Upper lobe of left lung (tissue), 6 donors: ENCODE measurements around the gene MAPKBP1. TPM values are rescaled to one million over a fixed set of nuclear protein-coding genes. Genes with fewer than 3 reads are reported as not detected.

Experiments used
- ATAC-seq, 2 donors: fragments of 200-7000 bp; cut with Tn5 transposase; one replicate each; pipeline ENCODE4 v1.9.1; 2022; ENCODE audit warnings: mild to moderate bottlenecking in 2 of 2, moderate library complexity in 2 of 2; ENCODE audit not compliant: low FRiP score in 2 of 2
- DNase-seq, 2 donors: peaks; one replicate each; pipeline ENCODE4 v3.0.0-alpha.2; 2019 to 2020
- H3K27ac ChIP-seq, 4 donors: fragments of 200-600 bp; sonication (generic); one replicate each; pipeline ENCODE4 v1.5.1; 2016 to 2019
- H3K27me3 ChIP-seq, 4 donors: fragments of 200-600 bp; sonication (generic); one replicate each; pipeline ENCODE4 v1.5.1; 2017 to 2019
- H3K36me3 ChIP-seq, 4 donors: fragments of 200-600 bp; sonication (generic); one replicate each; pipeline ENCODE4 v1.5.1; 2016 to 2019
- H3K4me1 ChIP-seq, 4 donors: fragments of 200-600 bp; sonication (generic); one replicate each; pipeline ENCODE4 v1.5.1; 2018 to 2019
- H3K4me3 ChIP-seq, 4 donors: fragments of 200-600 bp; sonication (generic); one replicate each; pipeline ENCODE4 v1.5.1; 2017 to 2019; ENCODE audit warnings: mild to moderate bottlenecking in 2 of 4, moderate library complexity in 1 of 4
- H3K9me3 ChIP-seq, 4 donors: fragments of 200-600 bp; sonication (generic); one replicate each; pipeline ENCODE4 v1.5.1; 2018 to 2019
- EP300 ChIP-seq, 4 donors: sonication (generic); formaldehyde crosslinking; IDR thresholded peaks; one replicate each; pipeline ENCODE4 v1.5.1; 2017; ENCODE audit warnings: antibody characterized with exemption in 4 of 4, control low read depth in 2 of 4
- POLR2A ChIP-seq, 4 donors: fragments of 450-650 bp; IDR thresholded peaks; one replicate each; pipeline ENCODE4 v1.5.1; 2016 to 2017; ENCODE audit warnings: antibody characterized with exemption in 4 of 4, mild to moderate bottlenecking in 2 of 4
- POLR2AphosphoS5 ChIP-seq, 2 donors: sonication (generic); formaldehyde crosslinking; IDR thresholded peaks; one replicate each; pipeline ENCODE4 v1.5.1; 2017; ENCODE audit warnings: antibody characterized with exemption in 2 of 2
- WGBS, 2 donors: methylation state at CpG; one replicate each; pipeline ENCODE4 v1.1.5; 2017 to 2018; 5-methylcytosine and 5-hydroxymethylcytosine counted together
- total RNA-seq, 6 donors: library from RNA; depleted of rRNA in 4 of 6; stranded (reverse); fragments of >200 nt in 4 of 6; gene quantifications; one replicate each; pipeline versions ENCODE4 v1.1.0 to v1.2.1, GENCODE V29; 2016 to 2021
- TF ChIP-seq, protein P1 (sequence below), 6 experiments: fragments of 450-650 bp in 4 of 6; fragments of 200-600 bp in 2 of 6; sonication (generic) in 2 of 6; IDR thresholded peaks; one replicate each; pipeline ENCODE4 v1.5.1; 2016 to 2019; ENCODE audit warnings: antibody characterized with exemption in 6 of 6
- donor health status: DM: no; HTN: no; CAD: no; lungs with moderate emphysema.
- donor health status: DM: no; HTN: yes; CAD: no; lungs with severe emphysema.

The MAPKBP1 gene
- total RNA-seq, 6 donors from 2014 or later, result 12.8 to 83.8 (median 26.8) TPM

DNA sequence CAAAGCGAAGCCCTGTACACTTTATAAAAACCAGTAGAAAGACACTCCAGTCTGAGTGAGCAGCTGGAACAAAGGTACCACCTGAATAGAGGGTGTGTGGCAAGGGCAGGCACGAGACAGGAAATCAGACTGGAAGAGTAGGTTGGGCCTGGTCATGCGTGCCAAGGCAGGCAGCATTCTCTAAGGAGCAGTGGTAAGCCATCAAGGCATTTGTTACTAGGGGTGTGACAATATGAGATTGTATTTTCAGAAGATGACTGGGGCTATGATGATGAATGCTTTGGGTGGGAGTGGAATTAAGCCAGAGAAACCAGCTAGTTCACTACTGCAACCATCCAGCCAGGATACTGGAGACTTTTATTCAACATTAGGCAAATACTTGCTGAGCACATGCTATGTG is 58.6 kb downstream of the MAPKBP1 start:
- no peaks in the 10 kb centered on the region for H3K27me3 ChIP-seq
- no peak overlapping the region for H3K4me3 ChIP-seq
- no peaks in the 10 kb centered on the region for H3K9me3 ChIP-seq
- H3K4me1 ChIP-seq, result peaks cover 13 to 62% (median 26%) of the 10 kb centered on the region in 4 donors
- H3K36me3 ChIP-seq, result peaks cover 0 to 26% (median 18%) of the 10 kb centered on the region in 4 donors
- no peak overlapping the region for H3K27ac ChIP-seq
- ATAC-seq (no peak), DNase-seq (peak in 1 of 2 donors; percentile 78)
- WGBS, 2 donors, result 54 to 57% methylated on average over 3 of the region's 3 CpGs
- TF ChIP-seq, protein P1, sequence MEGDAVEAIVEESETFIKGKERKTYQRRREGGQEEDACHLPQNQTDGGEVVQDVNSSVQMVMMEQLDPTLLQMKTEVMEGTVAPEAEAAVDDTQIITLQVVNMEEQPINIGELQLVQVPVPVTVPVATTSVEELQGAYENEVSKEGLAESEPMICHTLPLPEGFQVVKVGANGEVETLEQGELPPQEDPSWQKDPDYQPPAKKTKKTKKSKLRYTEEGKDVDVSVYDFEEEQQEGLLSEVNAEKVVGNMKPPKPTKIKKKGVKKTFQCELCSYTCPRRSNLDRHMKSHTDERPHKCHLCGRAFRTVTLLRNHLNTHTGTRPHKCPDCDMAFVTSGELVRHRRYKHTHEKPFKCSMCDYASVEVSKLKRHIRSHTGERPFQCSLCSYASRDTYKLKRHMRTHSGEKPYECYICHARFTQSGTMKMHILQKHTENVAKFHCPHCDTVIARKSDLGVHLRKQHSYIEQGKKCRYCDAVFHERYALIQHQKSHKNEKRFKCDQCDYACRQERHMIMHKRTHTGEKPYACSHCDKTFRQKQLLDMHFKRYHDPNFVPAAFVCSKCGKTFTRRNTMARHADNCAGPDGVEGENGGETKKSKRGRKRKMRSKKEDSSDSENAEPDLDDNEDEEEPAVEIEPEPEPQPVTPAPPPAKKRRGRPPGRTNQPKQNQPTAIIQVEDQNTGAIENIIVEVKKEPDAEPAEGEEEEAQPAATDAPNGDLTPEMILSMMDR (IDR thresholded peaks at IDR 0.05), result no peak
- peak in 1 of 2 donors; percentile 59 for TF ChIP-seq POLR2AphosphoS5 (IDR thresholded peaks at IDR 0.05)
- TF ChIP-seq EP300 (IDR thresholded peaks at IDR 0.05), result peak in 1 of 4 donors; percentile 86
- TF ChIP-seq POLR2A (IDR thresholded peaks at IDR 0.05), result no peak

DNA sequence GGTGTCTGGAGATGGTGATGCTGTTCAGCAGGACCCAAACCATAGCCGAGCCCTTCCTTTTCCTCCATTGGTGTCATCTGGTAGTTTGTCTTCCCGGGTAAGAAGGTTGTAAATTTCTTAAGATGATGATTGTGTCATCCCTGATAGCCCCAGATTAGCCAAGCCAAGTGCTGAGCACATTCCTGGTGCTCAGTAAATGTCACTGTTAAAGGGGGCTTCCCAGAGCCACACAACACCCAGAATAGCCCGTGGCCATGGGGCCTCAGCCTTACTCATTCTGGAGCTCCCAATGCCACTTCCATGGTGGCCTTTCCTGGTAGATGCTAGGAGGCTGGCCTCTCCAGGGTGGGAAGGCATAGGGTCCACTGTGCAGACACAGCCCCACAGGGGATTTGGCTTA is 59.8 kb downstream of the MAPKBP1 start:
- WGBS, 2 donors, result 80 to 92% methylated on average over 2 to 3 of the region's 3 CpGs
- H3K4me1 ChIP-seq, result peaks cover 9 to 63% (median 25%) of the 10 kb centered on the region in 4 donors
- no peak overlapping the region for H3K27ac ChIP-seq
- DNase-seq, result peak in 1 of 2 donors; percentile 50
- H3K4me3 ChIP-seq, result no peak overlapping the region
- H3K9me3 ChIP-seq, result no peaks in the 10 kb centered on the region
- TF ChIP-seq, protein P1 (IDR thresholded peaks at IDR 0.05), result no peak
- TF ChIP-seq POLR2A (IDR thresholded peaks at IDR 0.05) (no peak), POLR2AphosphoS5 (IDR thresholded peaks at IDR 0.05) (no peak), EP300 (IDR thresholded peaks at IDR 0.05) (no peak)
- ATAC-seq, result no peak
- no peaks in the 10 kb centered on the region for H3K27me3 ChIP-seq
- peaks cover 0 to 26% (median 18%) of the 10 kb centered on the region in 4 donors for H3K36me3 ChIP-seq

DNA sequence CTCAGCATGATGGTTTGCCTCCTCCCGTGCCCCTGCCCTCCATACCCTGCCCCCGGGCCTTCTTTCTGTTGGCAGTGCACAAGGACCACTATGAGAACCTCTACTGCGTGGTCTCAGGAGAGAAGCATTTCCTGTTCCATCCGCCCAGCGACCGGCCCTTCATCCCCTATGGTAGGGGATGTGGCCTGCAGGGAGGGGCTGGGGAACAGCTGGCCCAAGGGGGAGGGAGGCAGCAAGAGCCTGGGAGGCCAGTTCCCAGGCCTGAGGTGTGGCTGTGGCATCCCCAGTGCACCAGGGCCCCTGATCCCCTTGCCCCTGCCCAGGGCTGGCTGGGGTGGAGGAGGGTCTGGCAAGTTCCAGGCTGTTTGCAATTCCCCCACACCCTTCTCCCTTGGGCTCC is 61.8 kb downstream of the MAPKBP1 start:
- peak overlapping the region in 1 of 4 donors; percentile 70 for H3K27ac ChIP-seq
- peaks cover 0 to 35% (median 21%) of the 10 kb centered on the region in 4 donors for H3K36me3 ChIP-seq
- H3K4me1 ChIP-seq, result peaks cover 6 to 57% (median 25%) of the 10 kb centered on the region in 4 donors
- WGBS, 2 donors, result 67 to 77% methylated on average over 6 of the region's 6 CpGs
- no peak for ATAC-seq
- H3K27me3 ChIP-seq, result no peaks in the 10 kb centered on the region
- H3K9me3 ChIP-seq, result no peaks in the 10 kb centered on the region
- no peak overlapping the region for H3K4me3 ChIP-seq
- DNase-seq, result peak in 1 of 2 donors; percentile 32
- TF ChIP-seq, protein P1 (IDR thresholded peaks at IDR 0.05), result no peak
- no peak for TF ChIP-seq EP300 (IDR thresholded peaks at IDR 0.05)
- no peak for TF ChIP-seq POLR2A (IDR thresholded peaks at IDR 0.05)
- no peak for TF ChIP-seq POLR2AphosphoS5 (IDR thresholded peaks at IDR 0.05)

DNA sequence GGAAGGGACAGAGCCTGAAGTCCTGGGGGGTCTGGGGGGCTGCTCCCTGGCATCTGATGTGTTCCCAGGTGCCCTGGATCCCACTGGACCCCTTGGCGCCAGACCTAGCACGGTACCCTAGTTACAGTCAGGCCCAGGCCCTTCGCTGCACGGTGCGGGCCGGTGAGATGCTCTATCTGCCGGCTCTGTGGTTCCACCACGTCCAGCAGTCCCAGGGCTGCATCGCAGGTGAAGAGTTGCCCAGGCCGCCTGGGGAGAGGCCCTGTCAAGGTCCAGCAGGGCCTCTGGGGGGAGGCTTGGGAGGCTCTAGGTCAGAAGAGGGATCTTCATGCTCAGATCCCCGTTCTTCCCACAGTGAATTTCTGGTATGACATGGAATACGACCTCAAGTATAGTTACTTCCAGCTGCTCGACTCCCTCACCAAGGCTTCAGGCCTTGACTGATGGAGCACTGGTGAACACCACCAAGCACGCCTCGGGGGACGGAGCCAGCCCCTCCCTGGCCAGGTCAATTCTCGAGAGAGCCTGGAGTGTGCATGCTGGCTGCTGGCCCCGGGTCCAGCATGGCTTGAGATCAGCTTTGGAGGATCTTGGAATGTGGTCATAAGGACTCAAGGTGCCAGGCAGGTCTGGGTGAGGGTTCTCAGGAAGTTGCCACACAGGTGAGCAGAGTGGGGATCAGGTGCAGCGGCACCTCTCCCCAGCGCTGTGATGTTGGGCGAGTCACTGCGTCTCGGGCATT is 62.6 kb downstream of the MAPKBP1 start:
- Histone ChIP-seq H3K27ac (peak overlapping the region; percentile 66 to 87 (median 71)), H3K9me3 (no peaks in the 10 kb centered on the region), H3K4me3 (no peak overlapping the region), H3K4me1 (peaks cover 6 to 51% (median 23%) of the 10 kb centered on the region in 4 donors), H3K27me3 (no peaks in the 10 kb centered on the region), H3K36me3 (peaks cover 0 to 38% (median 18%) of the 10 kb centered on the region in 4 donors)
- DNase-seq (peak; percentile 77 to 87), ATAC-seq (peak; percentile 39 to 78)
- 67 to 90% methylated on average over 8 to 23 of the region's 23 CpGs for WGBS, 2 donors
- TF ChIP-seq, protein P1 (IDR thresholded peaks at IDR 0.05), result no peak
- TF ChIP-seq POLR2A (IDR thresholded peaks at IDR 0.05) (peak in 1 of 4 donors; percentile 34), POLR2AphosphoS5 (IDR thresholded peaks at IDR 0.05) (peak; percentile 23 to 70), EP300 (IDR thresholded peaks at IDR 0.05) (peak in 1 of 4 donors; percentile 75)
